Parathyroid adenoma (tissue), 2 donors: ENCODE measurements around the gene POLD1.

Experiments
- H2AFZ ChIP-seq: fragments of 300-600 bp; sonication (generic); one replicate; pipeline ENCODE4 v1.7.0; 2017; ENCODE audit warnings: antibody characterized with exemption, mild to moderate bottlenecking
- H3K27ac ChIP-seq: fragments of 300-600 bp; sonication (generic); one replicate; pipeline ENCODE4 v1.7.0; 2017
- H3K27me3 ChIP-seq: fragments of 300-600 bp; sonication (generic); one replicate; pipeline ENCODE4 v1.7.0; 2017; ENCODE audit warnings: low read length; ENCODE audit not compliant: control insufficient read depth, insufficient read depth
- H3K36me3 ChIP-seq: fragments of 300-600 bp; sonication (generic); one replicate; pipeline ENCODE4 v1.7.0; 2017; ENCODE audit warnings: low read length; ENCODE audit not compliant: control insufficient read depth, insufficient read depth
- H3K4me1 ChIP-seq: fragments of 300-600 bp; sonication (generic); one replicate; pipeline ENCODE4 v1.7.0; 2017; ENCODE audit warnings: control low read depth
- H3K4me2 ChIP-seq: fragments of 300-600 bp; sonication (generic); one replicate; pipeline ENCODE4 v1.7.0; 2017; ENCODE audit warnings: low read length
- H3K4me3 ChIP-seq: fragments of 300-600 bp; sonication (generic); one replicate; pipeline ENCODE4 v1.7.0; 2017; ENCODE audit warnings: low read depth, low read length
- H3K79me2 ChIP-seq: fragments of 300-600 bp; sonication (generic); one replicate; pipeline ENCODE4 v1.7.0; 2017; ENCODE audit warnings: control low read depth
- H3K9ac ChIP-seq: fragments of 300-600 bp; sonication (generic); one replicate; pipeline ENCODE4 v1.7.0; 2017; ENCODE audit warnings: mild to moderate bottlenecking
- H3K9me3 ChIP-seq: fragments of 300-600 bp; sonication (generic); one replicate; pipeline ENCODE4 v1.7.0; 2017; ENCODE audit warnings: low read length; ENCODE audit not compliant: control insufficient read depth
- CTCF ChIP-seq: fragments of 300-600 bp; sonication (generic); IDR thresholded peaks from one replicate; pipeline ENCODE4 v1.7.0; 2017; ENCODE audit warnings: antibody characterized with exemption, mild to moderate bottlenecking
- donor health status: primary hyperparathyroidism.

Gene POLD1

DNA sequence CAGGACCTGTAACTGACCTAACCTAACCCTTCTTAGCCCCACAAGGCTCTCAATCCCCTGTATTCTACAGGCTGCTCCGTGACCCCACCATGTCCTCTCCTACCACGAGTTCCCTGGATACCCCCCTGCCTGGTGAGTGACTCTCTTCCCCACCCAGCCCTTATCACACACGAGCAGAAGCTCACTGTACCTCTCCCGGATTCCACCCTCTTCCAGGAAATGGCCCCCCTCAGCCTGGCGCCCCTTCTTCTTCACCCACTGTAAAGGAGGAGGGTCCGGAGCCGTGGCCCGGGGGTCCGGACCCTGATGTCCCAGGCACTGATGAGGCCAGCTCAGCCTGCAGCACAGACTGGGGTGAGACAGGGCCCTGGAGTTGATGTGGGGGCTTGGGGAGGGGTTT lies 6.6 kb upstream of the POLD1 start:
- Histone ChIP-seq H3K27me3 (no peaks in the 10 kb centered on the region), H3K79me2 (no peaks in the 10 kb centered on the region), H3K27ac (no peak overlapping the region), H2AFZ (no peak overlapping the region), H3K36me3 (no peaks in the 10 kb centered on the region), H3K4me2 (no peak overlapping the region), H3K9ac (no peak overlapping the region), H3K4me3 (peak overlapping the region; percentile 2), H3K9me3 (no peaks in the 10 kb centered on the region), H3K4me1 (no peaks in the 10 kb centered on the region)
- no peak for TF ChIP-seq CTCF

DNA sequence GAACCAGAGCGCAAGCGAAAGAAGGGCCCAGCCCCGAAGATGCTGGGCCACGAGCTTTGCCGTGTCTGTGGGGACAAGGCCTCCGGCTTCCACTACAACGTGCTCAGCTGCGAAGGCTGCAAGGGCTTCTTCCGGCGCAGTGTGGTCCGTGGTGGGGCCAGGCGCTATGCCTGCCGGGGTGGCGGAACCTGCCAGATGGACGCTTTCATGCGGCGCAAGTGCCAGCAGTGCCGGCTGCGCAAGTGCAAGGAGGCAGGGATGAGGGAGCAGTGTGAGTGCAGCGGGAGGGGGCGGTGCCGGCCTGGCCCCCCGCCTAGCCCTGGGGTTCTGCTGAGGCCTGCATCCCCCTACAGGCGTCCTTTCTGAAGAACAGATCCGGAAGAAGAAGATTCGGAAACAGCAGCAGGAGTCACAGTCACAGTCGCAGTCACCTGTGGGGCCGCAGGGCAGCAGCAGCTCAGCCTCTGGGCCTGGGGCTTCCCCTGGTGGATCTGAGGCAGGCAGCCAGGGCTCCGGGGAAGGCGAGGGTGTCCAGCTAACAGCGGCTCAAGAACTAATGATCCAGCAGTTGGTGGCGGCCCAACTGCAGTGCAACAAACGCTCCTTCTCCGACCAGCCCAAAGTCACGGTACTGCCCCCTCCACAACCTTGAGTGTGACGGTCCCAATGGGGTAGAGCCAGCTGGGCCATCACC lies 5.8 kb upstream of the POLD1 start:
- H3K4me3 ChIP-seq = no peak overlapping the region
- H3K79me2 ChIP-seq = no peaks in the 10 kb centered on the region
- TF ChIP-seq CTCF = no peak
- no peaks in the 10 kb centered on the region for H3K27me3 ChIP-seq
- H3K36me3 ChIP-seq = no peaks in the 10 kb centered on the region
- no peak overlapping the region for H2AFZ ChIP-seq
- H3K27ac ChIP-seq = no peak overlapping the region
- H3K9me3 ChIP-seq = no peaks in the 10 kb centered on the region
- no peak overlapping the region for H3K9ac ChIP-seq
- no peak overlapping the region for H3K4me2 ChIP-seq
- H3K4me1 ChIP-seq = peaks cover 4% of the 10 kb centered on the region

DNA sequence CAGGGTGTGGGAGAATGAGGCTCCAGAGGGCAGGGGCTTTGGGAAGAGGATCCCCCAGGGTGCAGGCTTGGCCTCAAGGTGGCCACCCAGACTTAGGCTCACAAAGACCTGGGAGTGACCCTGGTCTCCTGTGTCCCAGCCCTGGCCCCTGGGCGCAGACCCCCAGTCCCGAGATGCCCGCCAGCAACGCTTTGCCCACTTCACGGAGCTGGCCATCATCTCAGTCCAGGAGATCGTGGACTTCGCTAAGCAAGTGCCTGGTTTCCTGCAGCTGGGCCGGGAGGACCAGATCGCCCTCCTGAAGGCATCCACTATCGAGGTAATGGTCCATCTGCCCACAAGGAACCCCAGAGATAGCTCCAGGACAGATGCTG lies 5.3 kb upstream of the POLD1 start:
- H2AFZ ChIP-seq = no peak overlapping the region
- H3K79me2 ChIP-seq = no peaks in the 10 kb centered on the region
- H3K27ac ChIP-seq = no peak overlapping the region
- H3K27me3 ChIP-seq = no peaks in the 10 kb centered on the region
- H3K9me3 ChIP-seq = no peaks in the 10 kb centered on the region
- no peak for TF ChIP-seq CTCF
- H3K36me3 ChIP-seq = no peaks in the 10 kb centered on the region
- no peak overlapping the region for H3K4me3 ChIP-seq
- H3K4me2 ChIP-seq = no peak overlapping the region
- peaks cover 6% of the 10 kb centered on the region for H3K4me1 ChIP-seq
- H3K9ac ChIP-seq = no peak overlapping the region

DNA sequence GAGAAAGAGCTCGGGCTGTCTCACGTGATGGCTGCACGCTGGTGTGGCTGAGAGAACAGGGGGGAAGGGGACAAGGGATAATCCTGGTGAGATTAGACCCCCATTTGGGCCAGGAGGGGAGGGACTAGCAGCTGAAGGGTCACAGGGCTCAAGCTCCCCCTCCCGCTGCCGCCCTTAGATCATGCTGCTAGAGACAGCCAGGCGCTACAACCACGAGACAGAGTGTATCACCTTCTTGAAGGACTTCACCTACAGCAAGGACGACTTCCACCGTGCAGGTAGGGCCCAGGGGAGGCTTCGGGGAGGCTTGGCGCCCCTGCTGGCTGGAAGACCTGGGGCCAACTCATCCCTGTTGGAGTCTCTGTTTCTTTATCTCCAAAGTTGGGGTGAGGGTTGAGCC lies 4.5 kb upstream of the POLD1 start:
- H3K36me3 ChIP-seq = no peaks in the 10 kb centered on the region
- H3K79me2 ChIP-seq = no peaks in the 10 kb centered on the region
- no peaks in the 10 kb centered on the region for H3K27me3 ChIP-seq
- H3K27ac ChIP-seq = no peak overlapping the region
- no peaks in the 10 kb centered on the region for H3K9me3 ChIP-seq
- no peak overlapping the region for H3K4me2 ChIP-seq
- no peak overlapping the region for H3K9ac ChIP-seq
- H3K4me3 ChIP-seq = no peak overlapping the region
- no peak overlapping the region for H2AFZ ChIP-seq
- H3K4me1 ChIP-seq = peaks cover 6% of the 10 kb centered on the region
- TF ChIP-seq CTCF = no peak

- Histone ChIP-seq H3K36me3 (no peaks in the 10 kb centered on the region), H3K27ac (no peak overlapping the region), H3K27me3 (no peaks in the 10 kb centered on the region), H2AFZ (no peak overlapping the region), H3K4me2 (no peak overlapping the region), H3K79me2 (no peaks in the 10 kb centered on the region), H3K9me3 (no peaks in the 10 kb centered on the region), H3K4me3 (no peak overlapping the region), H3K4me1 (peaks cover 6% of the 10 kb centered on the region), H3K9ac (no peak overlapping the region)
- TF ChIP-seq CTCF = no peak
Measured at GRCh38 chr19:50380137-50380536, 4.0 kb upstream of the POLD1 start.
